ENCODE data around the gene NRG2.

Gene NRG2

GRCh38 chr5:139885172-139885856 is 157.8 kb downstream of the NRG2 start:
- H3K4me3 ChIP-seq (replicated peaks; ENCODE audit: insufficient read depth, low read length) = no peak overlapping the region
- no peaks in the 10 kb centered on the region for H3K27me3 ChIP-seq (ENCODE audit: insufficient read depth, poor library complexity, severe bottlenecking)
- DNase-seq (ENCODE audit: low read depth in 1 of 2, low spot score in 1 of 2) = no peak
- TF ChIP-seq REST (IDR thresholded peaks at IDR 0.05; ENCODE audit: insufficient replicate concordance, low read depth) = no peak
- no peak for TF ChIP-seq POLR2AphosphoS5 (IDR thresholded peaks at IDR 0.05; ENCODE audit: low read depth)
- no peak for TF ChIP-seq GABPA (IDR thresholded peaks at IDR 0.05; ENCODE audit: low read depth)
- TF ChIP-seq SPI1 (IDR thresholded peaks at IDR 0.05; ENCODE audit: borderline replicate concordance, low read depth) = no peak
- no peak for TF ChIP-seq CTCF (IDR thresholded peaks at IDR 0.05; ENCODE audit: insufficient read depth, low read length)
- no peak overlapping the region for H3K27ac ChIP-seq (replicated peaks)

- TF ChIP-seq REST (IDR thresholded peaks at IDR 0.05; ENCODE audit: insufficient replicate concordance, low read depth) = no peak
- no peak for TF ChIP-seq GABPA (IDR thresholded peaks at IDR 0.05; ENCODE audit: low read depth)
- TF ChIP-seq CTCF (IDR thresholded peaks at IDR 0.05; ENCODE audit: insufficient read depth, low read length) = no peak
- TF ChIP-seq SPI1 (IDR thresholded peaks at IDR 0.05; ENCODE audit: borderline replicate concordance, low read depth) = no peak
- TF ChIP-seq POLR2AphosphoS5 (IDR thresholded peaks at IDR 0.05; ENCODE audit: low read depth) = no peak
- H3K27me3 ChIP-seq (ENCODE audit: insufficient read depth, poor library complexity, severe bottlenecking) = no peaks in the 10 kb centered on the region
- H3K4me3 ChIP-seq (replicated peaks; ENCODE audit: insufficient read depth, low read length) = no peak overlapping the region
- no peak overlapping the region for H3K27ac ChIP-seq (replicated peaks)
- DNase-seq (ENCODE audit: low read depth in 1 of 2, low spot score in 1 of 2) = no peak
Observed at GRCh38 chr5:139884734-139885133, 158.4 kb downstream of the NRG2 start.

GRCh38 chr5:139884144-139884543 is 159.0 kb downstream of the NRG2 start:
- no peak for DNase-seq (ENCODE audit: low read depth in 1 of 2, low spot score in 1 of 2)
- Histone ChIP-seq H3K27me3 (ENCODE audit: insufficient read depth, poor library complexity, severe bottlenecking) (no peaks in the 10 kb centered on the region), H3K4me3 (replicated peaks; ENCODE audit: insufficient read depth, low read length) (no peak overlapping the region), H3K27ac (replicated peaks) (no peak overlapping the region)
- TF ChIP-seq GABPA (IDR thresholded peaks at IDR 0.05; ENCODE audit: low read depth) = no peak
- no peak for TF ChIP-seq CTCF (IDR thresholded peaks at IDR 0.05; ENCODE audit: insufficient read depth, low read length)
- no peak for TF ChIP-seq POLR2AphosphoS5 (IDR thresholded peaks at IDR 0.05; ENCODE audit: low read depth)
- TF ChIP-seq SPI1 (IDR thresholded peaks at IDR 0.05; ENCODE audit: borderline replicate concordance, low read depth) = no peak
- no peak for TF ChIP-seq REST (IDR thresholded peaks at IDR 0.05; ENCODE audit: insufficient replicate concordance, low read depth)

Measured in HL-60 (cell line).